CD14-positive monocyte (primary cell): ENCODE results near the gene NAT16. TPM values are rescaled to one million over a fixed set of nuclear protein-coding genes. Genes with fewer than 3 reads are reported as not detected.

ENCODE experiments used
- DNase-seq, 3 donors: peaks; one replicate each; pipeline ENCODE4 v3.0.0-alpha.2; 2011 to 2022
- H2AFZ ChIP-seq: 2 replicates; pipeline ENCODE4 v1.6.0; 2012; ENCODE audit warnings: mild to moderate bottlenecking, low read depth, low read length, inconsistent platforms; ENCODE audit not compliant: insufficient read depth, poor library complexity, severe bottlenecking
- H3K27ac ChIP-seq, 2 donors: 1 replicate in 1 of 2; 2 replicates in 1 of 2; pipeline ENCODE4 v1.5.1; 2012 to 2013; ENCODE audit warnings: low read length in 2 of 2, control low read depth in 1 of 2, inconsistent platforms in 1 of 2, low read depth in 1 of 2, mild to moderate bottlenecking in 1 of 2
- H3K27me3 ChIP-seq, 2 donors: one replicate each; pipeline versions ENCODE4 v1.6.0 to v1.6.1; 2011 to 2013; ENCODE audit warnings: low read length in 2 of 2; ENCODE audit not compliant: control insufficient read depth in 2 of 2, insufficient read depth in 2 of 2
- H3K36me3 ChIP-seq, 2 donors: replicated peaks in 1 of 2; 1 replicate in 1 of 2; 2 replicates in 1 of 2; pipeline versions ENCODE4 v1.5.1 to v1.6.1; 2012 to 2013; ENCODE audit warnings: low read length in 2 of 2, control low read depth in 1 of 2, inconsistent platforms in 1 of 2, mild to moderate bottlenecking in 1 of 2; ENCODE audit not compliant: insufficient read depth in 2 of 2, control insufficient read depth in 1 of 2
- H3K4me1 ChIP-seq, 2 donors: 1 replicate in 1 of 2; 2 replicates in 1 of 2; pipeline versions ENCODE4 v1.5.1 to v1.6.1; 2012 to 2013; ENCODE audit warnings: low read length in 2 of 2, control low read depth in 1 of 2, inconsistent platforms in 1 of 2, mild to moderate bottlenecking in 1 of 2, moderate library complexity in 1 of 2; ENCODE audit not compliant: insufficient read depth in 2 of 2, control insufficient read depth in 1 of 2
- H3K4me2 ChIP-seq: replicated peaks from 2 replicates; pipeline ENCODE3; 2012; ENCODE audit warnings: low read length, moderate library complexity, mild to moderate bottlenecking; ENCODE audit not compliant: poor library complexity, severe bottlenecking; ENCODE audit errors: extremely low read depth
- H3K4me3 ChIP-seq, 3 experiments: fragments of 200-600 bp in 1 of 3; sonication (generic) in 1 of 3; replicated peaks in 1 of 3; 1 replicate in 2 of 3; 2 replicates in 1 of 3; pipeline ENCODE4 v1.5.1; 2011 to 2013; ENCODE audit warnings: low read length in 3 of 3, mild to moderate bottlenecking in 3 of 3, control low read depth in 2 of 3, low read depth in 2 of 3, inconsistent platforms in 1 of 3, moderate library complexity in 1 of 3
- H3K79me2 ChIP-seq: 2 replicates; pipeline ENCODE4 v1.6.0; 2012; ENCODE audit warnings: mild to moderate bottlenecking, control low read depth, inconsistent platforms, low read length, moderate library complexity; ENCODE audit not compliant: insufficient read depth
- H3K9ac ChIP-seq: 2 replicates; pipeline ENCODE4 v1.6.0; 2017; ENCODE audit warnings: low read length, mild to moderate bottlenecking; ENCODE audit not compliant: insufficient read depth, poor library complexity, severe bottlenecking
- H3K9me3 ChIP-seq, 2 donors: replicated peaks in 1 of 2; 1 replicate in 1 of 2; 2 replicates in 1 of 2; pipeline versions ENCODE4 v1.5.1 to v1.6.1; 2012 to 2013; ENCODE audit warnings: low read length in 2 of 2, control low read depth in 1 of 2; ENCODE audit not compliant: control insufficient read depth in 1 of 2, insufficient read depth in 1 of 2
- H4K20me1 ChIP-seq: 2 replicates; pipeline ENCODE4 v1.6.0; 2012; ENCODE audit warnings: mild to moderate bottlenecking, low read length, control low read depth, moderate library complexity; ENCODE audit not compliant: insufficient read depth
- H3K27ac Mint-ChIP-seq, 7 donors: one replicate each; pipeline ENCODE4 v1.8.0; 2020; ENCODE audit warnings: mild to moderate bottlenecking in 7 of 7, mixed read lengths in 7 of 7, moderate library complexity in 6 of 7, inconsistent platforms in 2 of 7
- H3K27me3 Mint-ChIP-seq, 3 donors: one replicate each; pipeline ENCODE4 v1.8.0; 2021 to 2022; ENCODE audit warnings: low read depth in 3 of 3, mild to moderate bottlenecking in 3 of 3, mixed read lengths in 3 of 3, moderate library complexity in 3 of 3, inconsistent platforms in 1 of 3
- H3K36me3 Mint-ChIP-seq, 2 donors: one replicate each; pipeline ENCODE4 v1.8.0; 2020; ENCODE audit warnings: mixed read lengths in 2 of 2, inconsistent platforms in 1 of 2, mild to moderate bottlenecking in 1 of 2
- H3K4me1 Mint-ChIP-seq: one replicate; pipeline ENCODE4 v1.8.0; 2020; ENCODE audit warnings: mild to moderate bottlenecking, mixed read lengths
- H3K4me3 Mint-ChIP-seq, 2 donors: one replicate each; pipeline ENCODE4 v1.8.0; 2020; ENCODE audit warnings: mild to moderate bottlenecking in 2 of 2, mixed read lengths in 2 of 2, moderate library complexity in 1 of 2
- H3K9me3 Mint-ChIP-seq, 7 donors: one replicate each; pipeline ENCODE4 v1.8.0; 2020 to 2022; ENCODE audit warnings: mixed read lengths in 7 of 7, mild to moderate bottlenecking in 6 of 7, moderate library complexity in 6 of 7, inconsistent platforms in 2 of 7
- CTCF ChIP-seq: fragments of 200-600 bp; IDR thresholded peaks from one replicate; pipeline ENCODE4 v1.8.0; 2022; ENCODE audit warnings: antibody characterized with exemption, mild to moderate bottlenecking
- WGBS: methylation state at CpG from one replicate; pipeline ENCODE4 v1.1.5; 2013; ENCODE audit warnings: missing lambda C conversion rate; ENCODE audit not compliant: insufficient coverage; 5-methylcytosine and 5-hydroxymethylcytosine counted together
- intact Hi-C, 2 donors: fragments of 100-400 bp; cut with micrococcal nuclease; formaldehyde crosslinking; loops; one replicate each; pipeline versions ENCODE4 v1.15.0 to v1.15.1; 2023
- polyA plus RNA-seq, 3 donors: library from polyadenylated mRNA; depleted of rRNA in 1 of 3; unstranded in 2 of 3; stranded (reverse) in 1 of 3; fragments of 300-500 nt in 2 of 3; fragments of >200 nt in 1 of 3; fragmentation: Illumina TruSeq in 2 of 3; gene quantifications; 1 replicate in 2 of 3; 2 replicates in 1 of 3; pipeline ENCODE4 v1.2.3, GENCODE V29; 2012 to 2021

NAT16 gene
- polyA plus RNA-seq, 3 donors: not detected

- H3K36me3 ChIP-seq: no peaks in the 10 kb centered on the region
- H3K4me2 ChIP-seq: no peak overlapping the region
- no peak overlapping the region for H2AFZ ChIP-seq
- Mint-ChIP-seq H3K27me3 (peaks cover 35 to 86% (median 52%) of the 10 kb centered on the region in 3 donors), H3K4me3 (peak overlapping the region in 1 of 2 donors; percentile 52), H3K9me3 (peaks cover 0 to 2% (median 0%) of the 10 kb centered on the region in 7 donors), H3K27ac (no peak overlapping the region), H3K36me3 (peaks cover 0 to 2% of the 10 kb centered on the region in 2 donors), H3K4me1 (peaks cover 37% of the 10 kb centered on the region)
- H4K20me1 ChIP-seq: no peaks in the 10 kb centered on the region
- peaks cover 35 to 42% of the 10 kb centered on the region in 2 donors for H3K4me1 ChIP-seq
- DNase-seq: no peak
- H3K9me3 ChIP-seq: no peaks in the 10 kb centered on the region
- no peak overlapping the region for H3K27ac ChIP-seq
- 91% methylated on average over 1 of the region's 3 CpGs for WGBS
- no peak overlapping the region for H3K9ac ChIP-seq
- intact Hi-C loops: no loop called here
- no peak for TF ChIP-seq CTCF
- H3K79me2 ChIP-seq: no peaks in the 10 kb centered on the region
- H3K27me3 ChIP-seq: peaks cover 4 to 26% of the 10 kb centered on the region in 2 donors
- no peak overlapping the region for H3K4me3 ChIP-seq
Measured at GRCh38 chr7:101123703-101124068, 56.4 kb downstream of the NAT16 start.

- WGBS: 98% methylated on average over 4 of the region's 11 CpGs
- peaks cover 34 to 83% (median 50%) of the 10 kb centered on the region in 3 donors for H3K27me3 Mint-ChIP-seq
- TF ChIP-seq CTCF: no peak
- peaks cover 0 to 2% (median 0%) of the 10 kb centered on the region in 7 donors for H3K9me3 Mint-ChIP-seq
- H3K27ac Mint-ChIP-seq: peak overlapping the region in 1 of 7 donors; percentile 92
- Histone ChIP-seq H3K36me3 (no peaks in the 10 kb centered on the region), H3K4me2 (no peak overlapping the region), H3K27me3 (peaks cover 4 to 24% of the 10 kb centered on the region in 2 donors), H3K9me3 (no peaks in the 10 kb centered on the region), H4K20me1 (no peaks in the 10 kb centered on the region), H2AFZ (peak overlapping the region; percentile 90), H3K4me1 (peaks cover 35 to 42% of the 10 kb centered on the region in 2 donors), H3K79me2 (no peaks in the 10 kb centered on the region), H3K4me3 (no peak overlapping the region), H3K9ac (no peak overlapping the region), H3K27ac (no peak overlapping the region)
- H3K4me1 Mint-ChIP-seq: peaks cover 37% of the 10 kb centered on the region
- intact Hi-C loops: no loop called here
- peak overlapping the region in 1 of 2 donors; percentile 52 for H3K4me3 Mint-ChIP-seq
- DNase-seq: no peak
- peaks cover 0 to 2% of the 10 kb centered on the region in 2 donors for H3K36me3 Mint-ChIP-seq
Measured at GRCh38 chr7:101122933-101123702, 57.0 kb downstream of the NAT16 start.
